Measurements from ENCODE around the gene WDR70.
"Not testable (repeated sequence)": the region's sequence is repeated elsewhere in the genome, so short reads cannot be mapped to it uniquely, and the experiment has no call there.

WDR70 gene

GRCh38 chr5:37454402-37455055, 75.4 kb downstream of the WDR70 start:
- DNase-seq, result not testable (repeated sequence)

DNA sequence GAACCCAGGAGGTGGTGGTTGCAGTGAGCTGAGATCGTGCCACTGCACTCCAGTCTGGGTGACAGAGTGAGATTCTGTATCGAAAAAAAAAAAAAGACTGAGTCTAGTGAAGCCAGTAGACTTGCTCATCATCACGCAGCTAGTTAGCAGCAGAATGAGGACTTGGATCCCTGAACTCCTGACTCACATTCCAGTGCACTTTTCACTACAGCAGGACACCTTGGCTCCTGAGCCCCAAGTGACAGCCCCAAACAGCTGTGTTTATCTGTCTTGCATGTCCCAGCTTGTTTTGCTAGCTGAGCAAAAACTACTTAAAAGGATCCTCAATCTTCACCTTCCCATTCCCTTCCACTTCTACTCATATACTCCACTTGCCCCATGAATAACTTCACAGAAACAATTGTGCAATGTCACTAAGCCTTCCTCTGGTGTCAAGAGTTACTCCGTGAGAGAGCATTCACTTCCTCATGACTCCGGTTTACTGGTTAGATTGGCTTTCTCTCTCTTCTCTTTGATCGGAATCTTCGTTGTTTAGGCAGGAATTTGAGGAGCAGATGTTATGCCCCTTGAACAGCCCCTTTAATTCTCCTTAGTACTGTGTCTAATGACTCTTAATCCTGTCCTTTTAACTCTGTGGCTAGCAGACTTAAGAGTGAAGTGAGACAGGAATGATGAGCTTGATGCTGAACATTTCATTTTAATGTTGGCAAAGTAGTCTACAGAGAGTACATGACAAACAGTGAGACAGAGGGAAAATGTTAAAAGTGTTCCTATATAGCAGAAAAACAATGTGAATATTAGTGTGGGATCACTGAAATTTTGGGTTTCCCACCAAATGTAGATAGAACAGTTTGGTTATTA, 84.3 kb downstream of the WDR70 start:
- DNase-seq, result not testable (repeated sequence)

DNA sequence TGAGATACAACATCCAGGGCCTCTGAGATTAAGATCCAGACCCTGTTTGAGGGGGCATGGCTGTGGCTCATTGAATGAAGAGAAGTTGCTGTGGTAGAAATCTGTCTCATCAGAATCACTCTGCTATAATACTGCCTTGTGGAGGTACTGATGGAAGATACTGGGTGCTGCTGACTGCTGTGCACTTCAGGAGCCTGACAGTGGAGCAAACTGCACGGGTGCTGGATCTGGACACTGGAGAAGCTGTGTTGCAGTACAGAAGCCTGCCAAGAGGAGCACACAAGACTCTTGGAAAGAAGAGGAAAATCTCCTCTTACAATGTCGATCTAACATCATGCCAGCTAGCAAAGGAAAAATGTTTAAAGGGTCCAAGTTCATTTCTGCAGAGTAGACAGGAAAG, 85.5 kb downstream of the WDR70 start:
- DNase-seq, result not testable (repeated sequence)

- not testable (repeated sequence) for DNase-seq
These were observed 90.3 kb downstream of the WDR70 start for GRCh38 chr5:37469383-37469782.

DNA sequence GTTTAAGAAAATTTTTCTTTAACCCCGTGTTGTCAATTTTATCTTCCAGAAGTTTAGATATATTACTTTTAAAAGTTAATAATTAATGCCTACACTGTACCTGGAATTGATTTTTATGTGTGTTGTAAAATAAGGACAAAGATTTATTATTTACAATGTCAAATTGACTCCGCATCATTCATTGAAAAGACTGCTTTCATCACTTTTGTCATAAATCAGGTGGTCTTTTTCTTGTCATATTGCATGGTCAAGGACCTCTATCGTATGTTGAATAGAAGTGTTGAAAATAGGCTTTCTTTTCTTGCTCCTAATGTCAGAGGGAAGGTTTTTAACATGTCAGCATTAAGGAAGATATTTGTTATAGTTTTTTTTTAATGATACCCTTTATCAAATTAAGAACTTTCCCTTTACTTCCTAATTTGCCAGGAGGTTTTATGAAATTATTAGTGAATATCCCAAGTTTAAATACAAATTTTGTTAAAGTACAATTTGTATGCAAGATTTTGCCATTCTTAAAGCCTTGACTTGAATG, 92.6 kb downstream of the WDR70 start:
- no peak for DNase-seq

- DNase-seq, result no peak
These were observed 98.3 kb downstream of the WDR70 start for GRCh38 chr5:37477426-37477825.

GRCh38 chr5:37478121-37478894, 99.2 kb downstream of the WDR70 start:
- DNase-seq, result no peak

GRCh38 chr5:37481395-37481794, 102.3 kb downstream of the WDR70 start:
- not testable (repeated sequence) for DNase-seq

DNA sequence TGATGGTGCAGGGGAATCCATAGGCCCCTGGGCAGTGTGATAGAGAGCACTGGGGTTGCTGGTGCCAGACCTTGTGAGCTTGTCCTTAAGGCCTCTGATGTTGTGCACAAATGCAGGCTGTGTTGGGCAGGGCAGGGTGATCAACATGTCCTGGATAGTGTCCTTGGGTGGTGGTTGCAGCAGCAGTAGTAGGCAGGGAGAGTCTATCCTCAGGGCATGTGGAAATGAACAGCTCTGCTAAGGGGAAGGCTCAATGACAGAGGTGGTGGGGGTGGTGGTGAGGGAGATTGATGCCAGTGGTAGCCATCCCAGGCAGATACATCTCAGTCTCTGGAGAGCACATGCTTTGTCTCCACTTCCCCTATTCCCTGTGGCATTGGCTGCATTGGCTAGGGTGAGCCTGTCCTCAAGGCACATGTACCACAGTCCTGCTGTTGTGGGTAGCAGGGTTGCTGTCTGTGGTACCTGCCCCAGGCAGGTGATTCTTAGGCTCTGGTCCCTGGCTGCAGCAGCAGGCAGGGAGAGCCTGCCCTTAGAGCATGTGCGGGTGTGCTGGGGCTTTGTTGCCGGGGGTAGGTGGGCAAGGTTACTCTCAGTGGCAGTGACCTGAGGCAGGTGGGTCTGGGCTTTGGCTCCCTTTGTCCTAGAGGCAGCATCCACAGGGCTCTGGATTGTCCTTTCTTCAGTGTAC, 111.1 kb downstream of the WDR70 start:
- DNase-seq, result no peak

GRCh38 chr5:37490931-37491330, 111.8 kb downstream of the WDR70 start:
- DNase-seq, result no peak

DNA sequence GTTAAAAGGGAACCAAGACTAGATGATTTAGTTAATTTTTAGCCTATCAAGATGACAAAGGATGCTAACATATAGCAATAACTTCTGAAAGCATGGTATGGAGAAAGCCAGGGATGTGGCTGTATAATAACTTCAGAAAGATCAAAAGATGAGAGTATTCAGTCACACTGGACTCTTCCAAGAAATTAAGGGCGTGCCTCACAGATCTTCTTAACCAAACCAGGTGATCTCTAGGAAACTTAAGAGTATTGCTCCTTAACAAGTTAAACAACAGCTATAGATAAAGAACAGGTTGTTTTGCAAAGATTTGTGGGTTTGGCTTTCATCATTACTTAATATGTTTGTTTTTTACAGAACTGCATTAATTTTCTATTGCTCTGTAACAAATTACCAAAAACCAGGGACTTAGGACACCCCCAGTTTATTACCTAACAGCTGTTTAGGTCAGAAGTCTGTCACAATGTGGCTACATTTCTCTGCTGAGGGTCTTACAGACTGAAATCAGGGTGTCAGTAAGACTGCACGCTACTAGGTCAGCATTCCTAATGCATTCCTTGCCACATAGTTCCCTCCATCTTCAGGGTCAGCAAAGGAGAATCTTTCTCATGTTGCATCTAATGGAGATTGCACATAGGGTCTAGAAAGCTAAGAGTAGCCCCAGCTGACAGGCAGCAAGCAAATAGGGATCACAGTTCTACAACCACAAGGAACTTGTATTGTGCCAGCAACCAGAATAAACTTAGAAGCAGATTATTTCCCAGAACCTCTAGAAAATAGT, 113.8 kb downstream of the WDR70 start:
- no peak for DNase-seq

GRCh38 chr5:37494756-37495155, 115.6 kb downstream of the WDR70 start:
- DNase-seq, result no peak

DNA sequence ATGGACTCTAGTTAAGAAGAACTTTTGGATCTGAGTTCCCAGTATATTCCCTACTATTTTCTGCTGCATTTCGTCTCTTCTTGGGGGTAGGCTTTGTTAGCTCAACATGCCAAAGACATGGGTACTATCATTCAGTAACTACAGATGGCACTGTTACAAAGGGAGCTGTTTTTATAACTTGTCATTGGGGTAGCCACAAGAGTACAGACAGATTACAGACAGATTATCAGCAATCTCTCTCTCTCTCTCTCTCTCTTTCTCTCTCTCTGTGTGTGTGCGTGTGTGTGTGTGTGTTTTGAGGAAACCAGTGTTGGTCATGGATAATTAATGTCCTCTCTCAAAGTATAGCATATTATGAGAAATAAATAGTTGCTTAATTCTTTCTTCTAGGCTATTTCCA, 116.1 kb downstream of the WDR70 start:
- DNase-seq, result no peak

DNA sequence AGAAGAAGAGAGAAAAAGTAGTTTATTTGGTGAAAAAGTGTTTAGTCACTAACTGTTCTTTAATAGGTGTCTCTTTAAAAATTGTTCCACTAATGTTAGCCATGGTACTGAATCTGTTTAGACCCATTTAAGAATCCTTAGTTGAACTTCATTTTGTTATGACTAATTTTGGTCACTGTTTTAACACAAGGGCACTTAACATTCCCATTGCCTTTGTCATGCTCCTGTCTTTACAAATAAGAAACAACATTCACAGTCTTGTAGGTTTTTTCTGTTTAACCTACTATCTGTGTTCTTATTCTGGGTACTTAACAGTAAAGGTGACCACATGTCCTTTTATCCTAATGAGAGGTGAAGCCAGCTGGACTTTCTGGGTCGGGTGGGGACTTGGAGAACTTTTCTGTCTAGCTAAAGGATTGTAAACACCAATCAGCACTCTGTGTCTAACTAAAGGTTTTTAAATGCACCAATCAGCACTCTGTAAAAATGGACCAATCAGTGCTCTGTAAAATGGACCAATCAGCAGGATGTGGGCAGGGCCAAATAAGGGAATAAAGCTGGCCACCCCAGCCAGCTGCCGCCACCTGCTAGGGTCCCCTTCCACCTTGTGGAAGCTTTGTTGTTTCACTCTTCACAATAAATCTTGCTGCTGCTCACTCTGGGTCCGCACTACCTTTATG, 116.7 kb downstream of the WDR70 start:
- DNase-seq, result no peak

GRCh38 chr5:37496902-37497445, 117.9 kb downstream of the WDR70 start:
- DNase-seq, result no peak

- DNase-seq, result no peak
These were observed 122.0 kb downstream of the WDR70 start for GRCh38 chr5:37501152-37501551.

DNA sequence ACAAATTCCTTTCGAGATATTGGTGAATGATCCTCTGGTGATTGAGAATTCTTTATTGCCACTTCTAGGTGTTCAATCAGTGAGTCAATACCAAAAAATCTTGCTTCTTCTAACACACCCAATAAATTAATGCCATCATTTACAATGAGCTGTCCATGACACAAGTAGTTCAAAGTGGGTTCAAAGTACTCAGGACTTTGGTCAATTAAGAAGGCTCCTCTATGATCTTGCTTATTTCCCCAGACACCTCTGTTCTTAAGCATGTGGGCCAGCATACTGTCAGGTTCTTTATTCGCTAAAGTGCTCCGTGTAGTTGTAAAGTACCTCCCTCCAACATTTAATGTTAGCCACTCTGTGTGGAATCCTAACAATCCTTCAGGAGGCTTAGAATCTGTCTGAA, 127.1 kb downstream of the WDR70 start:
- no peak for DNase-seq

- no peak for DNase-seq
These were observed 127.6 kb downstream of the WDR70 start for GRCh38 chr5:37506722-37507121.

DNA sequence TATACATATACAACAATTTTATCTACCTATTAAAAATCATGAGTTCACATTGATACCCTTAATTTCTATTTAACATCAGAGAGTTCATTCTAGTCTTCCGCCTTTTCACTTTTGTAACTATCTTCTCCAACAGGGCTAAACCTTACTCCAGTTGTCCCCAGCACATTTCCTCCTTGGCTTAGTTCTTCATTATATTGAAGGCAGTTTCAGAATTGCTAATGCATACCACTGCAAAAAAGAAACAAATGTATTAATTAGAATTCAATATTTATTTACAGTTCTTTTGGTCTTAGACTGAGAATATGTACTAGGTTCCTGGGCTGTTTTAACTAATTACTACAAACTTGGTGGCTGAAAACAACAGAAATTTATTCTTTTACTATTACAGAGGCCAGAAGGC, 132.5 kb downstream of the WDR70 start:
- DNase-seq, result no peak

GRCh38 chr5:37514946-37515345, 135.8 kb downstream of the WDR70 start:
- no peak for DNase-seq

GRCh38 chr5:37517686-37518085, 138.6 kb downstream of the WDR70 start:
- no peak for DNase-seq
